Measurements from ENCODE around the gene INHA. TPM values are rescaled to one million over a fixed set of nuclear protein-coding genes. Genes with fewer than 3 reads are reported as not detected.

The INHA gene
- total RNA-seq, 1 donor from 2014 or later = 1.2 TPM

- Mint-ChIP-seq H3K4me3 (ENCODE audit: unreplicated experiment) (no peak overlapping the region), H3K27me3 (ENCODE audit: unreplicated experiment) (no peaks in the 10 kb centered on the region), H3K36me3 (ENCODE audit: unreplicated experiment) (peaks cover 32% of the 10 kb centered on the region), H3K4me1 (ENCODE audit: unreplicated experiment) (peaks cover 2% of the 10 kb centered on the region), H3K27ac (ENCODE audit: unreplicated experiment) (no peak overlapping the region), H3K9me3 (ENCODE audit: unreplicated experiment) (no peaks in the 10 kb centered on the region)
- no peak for TF ChIP-seq CTCF (IDR thresholded peaks at IDR 0.05)
- no peak for DNase-seq (ENCODE audit: extremely low spot score, unreplicated experiment)
Observed at GRCh38 chr2:219562049-219563020, 9.8 kb upstream of the INHA start.

GRCh38 chr2:219563271-219563928 is 8.7 kb upstream of the INHA start:
- Mint-ChIP-seq H3K4me1 (ENCODE audit: unreplicated experiment) (peaks cover 2% of the 10 kb centered on the region), H3K36me3 (ENCODE audit: unreplicated experiment) (peaks cover 34% of the 10 kb centered on the region), H3K27me3 (ENCODE audit: unreplicated experiment) (no peaks in the 10 kb centered on the region), H3K27ac (ENCODE audit: unreplicated experiment) (no peak overlapping the region), H3K4me3 (ENCODE audit: unreplicated experiment) (no peak overlapping the region), H3K9me3 (ENCODE audit: unreplicated experiment) (no peaks in the 10 kb centered on the region)
- no peak for TF ChIP-seq CTCF (IDR thresholded peaks at IDR 0.05)
- DNase-seq (ENCODE audit: extremely low spot score, unreplicated experiment) = no peak

GRCh38 chr2:219565130-219566080 is 6.7 kb upstream of the INHA start:
- no peaks in the 10 kb centered on the region for H3K9me3 Mint-ChIP-seq (ENCODE audit: unreplicated experiment)
- H3K36me3 Mint-ChIP-seq (ENCODE audit: unreplicated experiment) = peaks cover 36% of the 10 kb centered on the region
- no peaks in the 10 kb centered on the region for H3K27me3 Mint-ChIP-seq (ENCODE audit: unreplicated experiment)
- peaks cover 18% of the 10 kb centered on the region for H3K4me1 Mint-ChIP-seq (ENCODE audit: unreplicated experiment)
- DNase-seq (ENCODE audit: extremely low spot score, unreplicated experiment) = no peak
- no peak overlapping the region for H3K4me3 Mint-ChIP-seq (ENCODE audit: unreplicated experiment)
- no peak overlapping the region for H3K27ac Mint-ChIP-seq (ENCODE audit: unreplicated experiment)
- TF ChIP-seq CTCF (IDR thresholded peaks at IDR 0.05) = no peak

GRCh38 chr2:219566640-219567039 is 5.5 kb upstream of the INHA start:
- no peaks in the 10 kb centered on the region for H3K9me3 Mint-ChIP-seq (ENCODE audit: unreplicated experiment)
- no peak overlapping the region for H3K4me3 Mint-ChIP-seq (ENCODE audit: unreplicated experiment)
- H3K27ac Mint-ChIP-seq (ENCODE audit: unreplicated experiment) = no peak overlapping the region
- no peak for DNase-seq (ENCODE audit: extremely low spot score, unreplicated experiment)
- H3K4me1 Mint-ChIP-seq (ENCODE audit: unreplicated experiment) = peaks cover 18% of the 10 kb centered on the region
- no peak for TF ChIP-seq CTCF (IDR thresholded peaks at IDR 0.05)
- H3K27me3 Mint-ChIP-seq (ENCODE audit: unreplicated experiment) = no peaks in the 10 kb centered on the region
- H3K36me3 Mint-ChIP-seq (ENCODE audit: unreplicated experiment) = peaks cover 36% of the 10 kb centered on the region
